Eye (tissue), 1 donor: ENCODE results near the gene KCNB1.

Experiments used
- DNase-seq: peaks from one replicate; pipeline ENCODE4 v3.0.0-alpha.2; 2015

Gene KCNB1

DNA sequence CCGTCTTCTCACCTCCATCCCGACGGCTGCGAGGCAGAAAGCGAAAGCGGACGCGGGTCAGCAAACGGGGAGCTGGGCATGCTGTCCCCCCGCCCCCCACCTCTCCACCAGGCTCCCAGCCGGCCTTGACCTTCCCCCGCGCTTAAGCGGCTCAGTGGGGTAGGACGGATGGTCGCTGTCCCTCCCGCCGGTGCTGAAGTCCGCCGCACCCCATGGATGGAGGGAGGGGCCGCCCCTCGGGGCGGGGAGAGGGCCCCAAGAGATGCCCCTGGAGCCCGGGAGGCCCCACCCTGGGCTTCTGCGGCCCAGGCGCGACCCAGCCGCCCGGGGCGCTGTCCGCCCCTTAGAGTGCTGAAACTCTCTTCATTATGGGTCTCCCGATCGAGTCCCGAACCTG, at the start of gene KCNB1:
Gene KCNB1 (minus strand): TSS at position 48 of the 397 bp plus-strand sequence. CDS start 188 bp downstream, outside the sequence.
- peak; percentile 91 for DNase-seq

DNA sequence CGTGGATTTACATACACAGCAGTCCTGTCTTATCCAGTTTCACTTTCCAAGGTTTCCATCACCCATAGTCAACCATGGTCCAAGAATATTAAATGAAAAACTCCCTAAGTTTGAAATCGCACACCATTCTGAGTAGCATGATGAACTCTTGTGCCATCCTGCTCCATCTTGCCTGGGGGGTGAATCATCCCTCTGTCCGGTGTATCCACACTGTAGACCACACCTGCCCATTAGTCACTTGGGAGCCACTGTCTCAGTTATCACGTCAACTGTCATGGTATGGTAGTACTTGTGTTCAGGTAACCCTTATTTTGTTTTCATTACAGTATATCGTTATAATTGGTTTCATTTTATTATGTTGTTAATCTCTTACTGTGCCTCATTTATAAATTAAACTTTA, 47.0 kb upstream of the KCNB1 start:
- DNase-seq = no peak

DNA sequence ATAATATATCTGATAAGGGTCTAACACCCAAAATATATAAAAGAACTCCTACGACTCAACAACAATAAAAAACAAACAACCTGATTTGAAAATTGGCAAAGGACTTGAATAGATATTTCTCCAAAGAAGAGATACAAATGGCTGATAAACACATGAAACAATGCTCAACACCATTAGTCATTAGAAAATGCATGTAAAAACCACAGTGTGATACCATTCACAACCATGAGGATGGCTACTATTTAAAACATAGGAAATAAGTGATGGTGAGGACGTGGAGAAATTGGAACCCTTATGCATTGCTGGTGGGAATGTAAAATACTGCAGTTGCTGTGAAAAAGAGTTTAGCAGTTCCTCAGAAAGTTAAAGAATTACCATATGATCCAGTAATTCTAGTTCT, 44.1 kb upstream of the KCNB1 start:
- no peak for DNase-seq

DNA sequence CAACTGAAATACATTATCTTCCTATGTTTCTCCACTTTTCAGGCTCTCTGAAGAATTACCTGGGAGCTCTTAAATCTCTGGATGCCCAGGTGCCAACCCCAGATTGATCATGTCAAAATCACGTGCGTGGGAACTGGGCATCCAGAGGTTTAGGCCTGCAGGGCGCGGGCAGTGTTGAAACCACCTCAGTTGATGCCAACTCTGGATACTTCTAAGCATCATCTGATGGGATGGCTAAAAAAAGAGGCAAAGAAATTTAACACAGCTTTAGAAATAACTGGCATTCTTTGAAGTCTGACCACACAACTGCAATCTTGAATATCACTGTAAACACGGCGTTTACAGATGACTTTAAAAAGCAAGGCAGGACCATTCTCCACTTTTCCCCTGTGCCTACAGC, 43.6 kb upstream of the KCNB1 start:
- no peak for DNase-seq

DNA sequence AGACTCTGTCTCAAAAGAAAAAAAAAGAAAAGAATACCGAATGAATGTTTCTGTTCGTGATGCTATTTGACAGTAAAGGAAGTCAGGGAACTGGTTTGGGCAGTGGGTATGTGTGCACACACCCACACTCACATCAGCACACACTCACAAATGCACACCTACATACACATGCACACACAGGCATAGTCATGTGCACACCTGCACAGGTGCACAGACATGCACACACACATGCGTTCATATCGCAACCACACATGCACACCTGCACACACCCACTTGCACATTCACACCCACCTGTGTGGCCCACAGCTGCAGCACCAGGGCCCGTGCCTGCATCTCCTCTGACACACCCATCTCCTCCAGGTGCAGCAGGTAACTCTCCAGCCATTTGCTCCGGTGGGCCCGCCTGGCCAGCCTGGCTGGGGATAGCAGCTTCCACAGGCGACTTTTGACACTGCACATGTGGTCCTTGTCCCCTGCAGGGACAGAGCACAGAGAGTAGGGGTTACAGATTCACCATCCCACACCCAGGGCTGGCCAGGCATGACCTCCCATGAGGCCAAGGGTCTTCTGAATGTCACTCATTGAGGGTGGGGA, 41.4 kb upstream of the KCNB1 start:
- DNase-seq = no peak

DNA sequence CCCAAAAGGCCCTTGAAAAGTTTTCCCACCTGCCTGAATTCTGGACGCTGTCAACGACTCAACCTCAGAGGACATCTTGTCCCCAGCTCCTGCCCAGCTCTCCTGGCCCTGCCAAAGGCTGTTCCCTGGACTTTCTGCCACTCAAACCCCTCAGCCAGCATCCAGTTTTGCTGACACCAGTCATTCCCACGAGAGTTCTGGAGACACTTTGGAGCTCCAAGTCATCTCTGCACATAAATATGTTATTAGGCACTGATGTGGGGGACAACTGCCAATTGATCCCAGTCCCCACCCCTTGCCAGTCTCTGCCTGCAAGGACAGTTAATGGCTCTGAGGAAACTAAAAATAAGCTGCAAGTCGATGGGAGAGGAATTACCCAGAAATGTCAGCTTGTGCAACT, 38.9 kb upstream of the KCNB1 start:
- DNase-seq = no peak

DNA sequence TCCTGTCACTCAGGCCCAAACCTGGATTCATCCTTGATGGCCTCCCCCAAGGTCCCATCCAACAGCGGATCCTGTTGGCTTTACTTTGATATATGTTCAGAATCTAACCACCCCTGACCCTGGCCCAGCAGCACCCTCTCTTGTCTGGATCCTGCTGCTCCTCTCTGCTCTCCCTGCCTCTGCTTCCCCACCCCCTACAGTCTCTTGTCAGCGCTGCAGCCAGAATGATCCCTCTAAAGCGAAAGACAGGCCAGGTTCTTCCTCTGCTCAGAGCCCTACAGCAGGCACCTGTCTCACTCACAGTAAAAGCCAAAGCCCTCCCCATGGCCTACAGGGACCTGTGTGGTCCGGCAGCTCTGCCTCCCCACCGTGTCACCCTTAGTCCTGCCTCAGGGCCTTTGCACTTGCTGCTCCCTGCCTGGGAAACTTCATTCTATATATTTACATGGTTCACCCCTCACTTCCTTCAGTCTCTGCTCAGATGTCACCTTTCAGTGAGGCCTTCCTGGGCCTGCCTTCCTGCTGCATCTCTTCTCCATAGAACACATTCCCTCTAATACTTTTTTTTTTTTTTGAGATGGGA, 37.4 kb upstream of the KCNB1 start:
- DNase-seq = no peak

DNA sequence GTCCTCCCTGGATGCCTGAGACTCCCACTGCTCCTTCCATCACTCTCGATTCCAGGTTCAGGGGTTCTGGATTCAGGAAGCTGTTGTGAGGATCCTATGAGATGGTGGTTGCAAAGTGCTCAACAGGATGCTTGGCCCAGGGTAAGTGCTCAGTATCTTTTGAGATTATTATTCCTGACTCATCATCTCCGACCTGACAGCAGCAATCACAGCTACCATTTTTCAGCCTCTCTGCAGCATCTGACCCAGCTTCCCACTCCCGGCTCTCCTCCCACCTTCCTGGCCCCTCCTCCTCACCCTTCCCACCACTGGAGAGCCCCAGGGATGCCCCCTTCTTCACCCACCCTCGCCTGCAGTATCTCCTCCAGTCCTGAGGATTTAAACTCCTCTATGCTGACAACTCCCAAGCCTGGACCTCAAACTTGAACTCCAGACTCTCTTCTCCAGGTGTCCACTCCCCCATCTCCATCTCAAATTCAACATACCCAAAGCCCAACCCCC, 36.8 kb upstream of the KCNB1 start:
- no peak for DNase-seq

DNA sequence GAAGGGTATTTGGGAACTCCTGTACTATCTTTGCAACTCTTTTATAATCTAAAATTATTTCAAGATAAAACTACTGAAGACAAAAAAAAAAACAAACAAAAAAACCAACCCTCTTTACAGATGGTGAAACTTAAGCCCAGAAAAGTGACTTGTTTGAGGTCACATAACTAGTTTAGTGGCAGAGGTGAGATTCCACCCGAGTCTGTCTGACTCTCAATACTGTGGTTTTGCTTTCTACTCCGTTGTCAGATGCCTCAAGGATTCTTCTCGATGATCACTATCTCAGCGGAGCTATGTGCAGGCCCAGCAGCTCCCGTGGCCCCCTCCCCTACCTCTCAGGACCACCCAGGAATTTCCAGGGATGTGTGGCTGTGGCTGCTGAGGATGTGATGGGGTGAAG, 36.1 kb upstream of the KCNB1 start:
- DNase-seq = no peak

DNA sequence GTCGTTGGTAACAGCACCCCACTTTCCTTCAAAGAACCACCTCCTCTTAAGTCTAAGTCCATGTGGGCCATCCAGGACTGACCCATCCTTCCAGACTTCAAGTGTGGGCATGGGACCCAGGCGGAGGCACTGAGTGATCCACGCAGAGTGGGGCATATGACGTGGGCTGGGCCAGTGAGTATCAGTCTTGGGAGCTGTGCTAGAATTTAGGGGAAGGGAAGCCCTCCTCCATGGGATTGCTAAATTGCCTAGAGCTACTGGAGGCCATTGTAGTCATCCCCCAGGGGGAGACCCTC, 35.3 kb upstream of the KCNB1 start:
- no peak for DNase-seq

DNA sequence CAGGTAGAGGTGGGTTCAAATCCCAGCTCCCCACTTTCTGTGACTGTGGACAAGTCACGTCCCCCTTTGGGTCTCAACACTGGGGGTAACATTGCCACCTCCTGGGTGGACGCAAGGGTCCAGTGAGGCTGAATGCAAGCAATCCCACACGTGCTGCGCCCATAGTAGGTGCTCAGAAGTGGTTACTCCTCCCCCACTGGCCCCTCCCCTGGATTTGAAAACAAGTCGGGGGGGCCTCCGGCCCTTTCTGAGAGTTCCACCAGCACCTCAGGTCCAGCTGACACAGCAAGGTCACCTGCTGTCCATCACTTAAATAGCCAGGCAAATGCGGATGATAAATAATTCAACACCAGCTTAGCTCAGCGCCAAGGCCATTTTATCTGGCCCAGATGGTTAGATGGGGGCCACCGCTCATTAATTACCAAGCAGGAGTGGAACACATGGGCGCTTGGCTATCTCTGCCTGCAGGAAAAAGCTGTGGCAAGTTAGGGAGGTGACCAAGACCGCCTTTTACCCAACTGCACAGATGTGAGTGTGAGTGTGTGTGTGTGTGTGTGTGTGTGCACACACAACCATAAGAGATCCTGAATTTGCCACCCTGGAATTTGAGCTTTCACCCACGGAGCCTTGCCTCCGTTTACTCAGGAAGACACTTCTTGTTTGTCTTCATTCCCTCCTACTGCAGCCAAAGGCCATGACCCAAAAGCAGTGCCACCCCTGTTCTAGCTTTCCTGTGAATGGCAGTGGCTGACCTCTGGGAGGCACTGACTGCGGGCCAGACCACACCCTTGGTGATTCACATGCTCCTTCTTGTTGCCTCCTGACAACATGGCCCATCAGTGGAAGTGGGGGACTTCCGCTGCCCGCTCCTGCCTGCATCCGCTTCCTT, 34.7 kb upstream of the KCNB1 start:
- peak; percentile 73 for DNase-seq

DNA sequence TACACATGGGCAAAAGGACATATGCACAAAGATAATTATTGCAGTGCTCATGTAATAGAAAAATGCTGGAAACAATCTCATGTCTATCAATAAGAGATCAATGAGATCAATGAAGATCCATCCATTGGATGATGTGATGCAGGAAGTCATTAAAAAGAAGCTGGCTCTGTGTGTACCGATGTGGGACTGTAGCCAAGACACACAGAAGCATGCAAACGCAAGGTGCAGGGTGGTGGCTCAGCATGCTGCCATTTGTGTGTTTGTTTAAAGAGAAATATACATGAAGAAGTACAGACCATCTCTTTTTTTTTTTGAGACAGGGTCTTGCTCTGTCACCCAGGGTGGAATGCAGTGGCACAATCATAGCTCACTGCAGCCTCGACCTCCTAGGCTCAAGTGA, 33.1 kb upstream of the KCNB1 start:
- DNase-seq = no peak

DNA sequence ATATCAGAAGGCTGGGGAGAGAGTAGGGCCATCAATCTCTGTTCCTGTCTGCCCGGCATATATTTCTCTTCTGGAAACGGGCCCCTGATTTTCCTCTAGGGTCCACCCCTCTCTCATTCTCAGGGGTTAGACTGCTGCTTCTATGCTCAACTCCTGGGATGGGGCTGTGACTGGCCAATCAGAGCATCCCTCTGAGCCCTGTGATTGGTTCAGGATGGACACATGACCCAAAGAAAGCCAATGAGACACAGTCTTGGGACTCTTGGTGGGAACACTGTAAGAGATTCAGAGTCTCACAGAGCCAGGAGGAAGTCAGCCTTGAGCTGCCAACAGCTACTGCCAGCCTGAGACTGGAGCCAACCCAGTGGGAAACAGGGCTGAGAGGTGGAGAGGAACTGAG, 31.0 kb upstream of the KCNB1 start:
- no peak for DNase-seq

DNA sequence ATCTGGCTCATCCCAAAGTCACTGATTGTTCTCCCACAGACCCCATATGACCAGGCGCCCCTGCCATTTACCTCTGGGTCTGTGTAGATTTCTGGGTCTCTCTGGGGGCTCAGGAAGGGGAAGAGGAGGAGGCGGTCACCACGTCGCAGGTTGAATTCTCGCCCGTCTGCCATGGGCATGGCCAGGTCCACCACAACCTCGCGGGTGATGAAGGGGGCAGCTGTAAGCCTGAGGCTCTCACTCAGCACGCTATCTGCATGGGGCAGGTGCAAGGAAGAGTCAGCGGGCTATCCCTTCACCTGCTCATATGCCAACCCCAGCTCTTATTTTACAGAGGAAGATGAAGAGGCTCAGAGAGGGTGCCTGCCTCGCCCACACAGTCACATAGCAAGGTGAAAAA, 30.5 kb upstream of the KCNB1 start:
- DNase-seq = no peak

DNA sequence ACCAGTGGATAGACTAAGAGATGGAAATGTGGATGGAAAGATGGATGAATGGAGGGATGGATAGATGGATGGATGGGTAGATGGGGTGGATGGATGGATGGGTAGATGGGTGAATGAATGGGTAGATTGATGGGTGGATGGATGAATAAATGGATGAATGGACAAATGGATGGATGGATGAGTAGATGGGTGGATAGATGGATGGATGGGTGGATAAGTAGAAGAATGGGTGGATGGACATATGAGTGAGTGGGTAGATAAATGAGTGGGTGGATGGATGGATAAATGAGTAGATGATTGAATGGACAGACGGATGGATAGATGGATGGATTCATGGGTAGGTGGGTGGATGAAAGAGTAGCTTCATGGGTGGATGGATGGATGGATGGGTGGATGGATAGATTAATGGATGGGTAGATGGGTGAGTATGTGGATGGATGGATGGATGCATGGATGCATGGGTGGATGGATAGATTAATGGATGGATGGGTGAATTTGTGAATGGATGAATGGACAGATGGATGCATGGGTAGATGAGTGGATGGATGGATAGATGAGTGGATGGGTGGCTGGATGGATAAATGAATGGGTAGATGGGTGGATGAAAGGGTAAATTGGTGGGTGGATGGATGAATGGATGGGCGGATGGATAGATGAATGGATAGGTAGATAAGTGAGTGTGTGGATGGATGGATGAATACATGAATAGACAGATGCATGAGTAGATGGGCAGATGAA, 29.5 kb upstream of the KCNB1 start:
- DNase-seq = no peak

DNA sequence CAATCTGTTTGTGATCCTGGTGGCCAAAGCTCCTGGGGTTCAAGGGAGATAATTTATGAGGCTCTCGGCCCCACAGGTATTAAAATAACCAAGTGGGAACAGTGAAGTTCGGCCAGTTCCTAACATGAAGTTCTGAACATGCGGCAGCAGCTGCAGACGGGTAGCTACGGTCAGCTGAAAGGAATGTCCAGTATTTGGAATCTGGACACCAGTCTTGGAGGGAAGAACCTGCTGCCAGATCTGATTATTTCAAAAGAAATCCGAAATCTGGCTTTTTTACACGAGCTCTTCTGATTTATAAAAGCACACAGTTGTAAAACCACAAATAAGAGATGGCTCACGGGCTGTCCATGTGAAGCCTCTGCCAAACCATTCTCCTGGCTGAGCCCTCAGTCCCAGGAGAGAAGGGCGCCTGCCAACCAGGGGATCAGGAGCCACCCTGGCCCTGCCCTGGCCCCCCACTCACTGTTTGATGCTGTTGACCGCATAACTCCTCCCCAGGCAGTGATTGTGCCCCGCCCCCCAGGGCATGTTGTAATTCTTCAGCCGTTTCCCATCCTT, 28.2 kb upstream of the KCNB1 start:
- no peak for DNase-seq

DNA sequence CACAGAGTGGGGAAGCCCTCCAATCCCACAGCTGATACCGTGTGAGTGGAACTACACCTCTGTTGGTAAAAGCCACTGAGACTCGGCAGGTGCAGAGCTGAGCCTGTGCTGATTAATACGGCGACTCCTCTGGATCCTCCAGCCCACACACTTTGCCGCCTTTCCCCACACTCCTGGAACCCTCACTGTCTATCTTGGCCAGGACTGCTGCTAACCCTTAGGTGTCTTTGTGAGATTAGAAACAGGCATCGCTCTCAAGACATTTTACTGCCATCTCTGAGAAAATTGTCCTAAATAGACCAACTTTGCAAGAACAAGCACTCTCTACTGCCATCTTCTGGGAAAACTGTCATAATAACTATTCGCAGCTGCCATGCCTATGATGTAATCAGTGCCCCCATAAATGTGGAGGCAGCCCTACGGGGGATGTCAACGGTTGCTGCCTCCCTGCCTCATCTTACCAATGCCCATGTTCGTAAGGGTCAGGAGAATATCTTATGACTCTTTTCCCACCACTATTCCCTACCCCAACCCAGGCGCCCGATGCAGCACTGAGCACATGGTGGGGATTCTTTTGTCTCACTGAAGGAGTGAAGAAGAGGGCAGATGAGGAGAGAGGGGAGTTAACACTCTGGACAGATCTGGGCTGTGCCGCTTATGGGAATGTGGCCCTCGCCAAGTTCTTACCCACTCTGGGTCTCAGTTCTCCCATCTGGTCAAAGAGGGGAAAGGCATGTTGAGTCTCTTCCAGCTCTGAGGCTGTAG, 26.1 kb upstream of the KCNB1 start:
- peak; percentile 88 for DNase-seq

DNA sequence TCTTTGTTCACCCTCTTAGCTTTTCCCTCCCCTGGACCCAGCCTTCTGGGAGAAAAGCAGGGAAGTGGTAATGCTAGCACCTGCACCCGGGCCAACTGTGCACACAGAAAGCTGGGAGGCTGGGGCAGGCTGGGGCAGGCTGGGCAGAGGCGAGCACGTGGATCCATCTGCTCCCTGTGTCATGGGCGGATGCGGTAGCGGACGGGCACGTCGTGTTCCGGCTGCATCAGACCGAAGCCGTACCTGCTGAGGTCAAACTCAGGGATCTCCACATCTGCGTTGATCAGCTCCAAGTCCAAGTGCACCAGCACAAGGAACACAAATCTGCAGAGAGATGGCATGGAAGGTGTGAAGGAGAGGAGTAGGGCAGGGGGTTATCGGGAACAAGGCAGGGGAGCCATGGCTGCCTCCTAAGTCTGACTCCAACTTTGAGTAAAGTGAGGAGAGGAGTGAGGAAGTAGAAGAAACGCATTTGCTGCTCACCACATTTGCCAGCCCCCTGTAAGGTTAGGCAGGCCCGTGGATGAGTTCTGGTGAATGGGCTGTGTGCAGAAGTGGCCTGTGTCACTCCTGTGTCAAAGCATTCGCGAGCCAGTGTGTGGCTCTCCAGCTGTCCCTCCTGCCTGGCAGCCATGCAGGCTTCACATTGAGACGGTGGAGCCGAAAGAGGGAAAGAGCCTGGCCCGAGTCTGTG, 25.4 kb upstream of the KCNB1 start:
- no peak for DNase-seq

DNA sequence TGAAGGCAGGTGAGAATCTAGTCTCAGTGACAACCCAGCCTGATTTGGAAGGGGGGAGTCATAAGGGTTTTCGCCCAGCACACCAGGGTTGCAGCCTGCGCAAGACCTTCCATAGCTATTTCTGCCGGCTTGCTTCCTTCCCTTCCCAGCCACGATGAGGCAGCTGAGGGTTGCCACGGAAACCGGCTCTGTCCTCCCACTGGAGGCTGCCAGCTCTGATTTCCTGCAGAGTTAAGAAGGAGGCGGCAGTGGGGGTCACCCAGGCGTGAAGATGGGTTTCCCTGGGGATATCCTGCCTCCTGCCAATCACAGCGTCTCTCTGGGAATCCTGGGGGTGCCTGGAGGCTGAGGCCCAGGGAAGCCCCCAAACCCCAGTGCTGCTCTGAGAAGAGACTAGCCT, 23.1 kb upstream of the KCNB1 start:
- DNase-seq = peak; percentile 96

DNA sequence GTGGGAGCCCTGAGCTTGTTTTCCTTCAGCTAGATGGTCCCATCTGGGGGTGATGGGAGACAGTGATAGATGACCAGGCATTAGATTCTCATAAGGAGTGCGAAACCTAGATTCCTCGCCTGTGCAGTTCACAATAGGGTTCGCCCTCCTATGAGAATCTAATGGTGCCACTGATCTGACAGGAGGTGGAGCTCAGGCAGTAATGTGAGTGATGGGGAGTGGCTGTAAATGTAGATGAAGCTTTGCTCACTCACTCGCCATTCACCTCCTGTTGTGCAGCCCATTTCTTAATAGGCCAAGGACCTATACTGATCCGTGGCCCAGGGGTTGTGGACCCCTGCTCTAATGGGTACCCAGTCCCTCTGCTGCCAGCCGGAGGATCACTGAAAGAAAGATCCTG, 20.7 kb upstream of the KCNB1 start:
- DNase-seq = peak; percentile 39

DNA sequence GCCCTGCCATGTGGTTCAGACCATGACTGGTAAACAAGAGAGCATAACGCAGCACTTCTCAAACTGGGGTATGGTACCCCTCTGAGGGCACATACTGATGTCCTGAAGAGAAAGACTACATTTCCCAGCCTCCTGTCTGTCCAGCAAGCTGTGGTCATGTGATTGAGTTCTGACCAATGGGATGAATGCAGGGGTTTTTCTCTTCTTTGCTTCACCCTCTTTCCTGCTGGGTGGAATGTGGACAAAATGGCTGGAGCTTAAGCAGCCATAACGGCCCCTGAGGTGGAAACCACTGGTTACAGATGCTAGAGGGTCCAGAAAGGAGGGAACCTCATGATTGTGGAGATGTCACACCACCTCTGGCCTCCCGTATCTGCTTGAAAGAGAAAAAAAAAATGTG, 19.4 kb upstream of the KCNB1 start:
- DNase-seq = peak; percentile 54

DNA sequence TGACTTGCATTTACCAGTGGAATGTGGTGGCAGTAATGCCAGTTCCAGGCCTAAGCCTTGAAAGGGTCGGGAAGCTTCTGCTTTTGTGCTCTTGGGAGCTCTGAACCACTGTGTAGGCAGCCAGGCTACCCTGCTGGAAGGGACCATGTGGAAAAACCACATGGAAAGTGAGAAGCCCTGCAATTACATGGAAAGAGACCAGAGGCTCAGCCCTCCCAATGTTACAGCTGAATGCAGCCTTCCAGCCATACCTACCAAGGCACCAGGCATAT, 14.9 kb upstream of the KCNB1 start:
- no peak for DNase-seq
